Glomerular visceral epithelial cell (primary cell): ENCODE measurements around the gene RPL22.

Experiments
- DNase-seq: peaks from one replicate; pipeline ENCODE4 v3.0.0-alpha.2; 2016; ENCODE audit errors: extremely low spot score

RPL22 gene

DNA sequence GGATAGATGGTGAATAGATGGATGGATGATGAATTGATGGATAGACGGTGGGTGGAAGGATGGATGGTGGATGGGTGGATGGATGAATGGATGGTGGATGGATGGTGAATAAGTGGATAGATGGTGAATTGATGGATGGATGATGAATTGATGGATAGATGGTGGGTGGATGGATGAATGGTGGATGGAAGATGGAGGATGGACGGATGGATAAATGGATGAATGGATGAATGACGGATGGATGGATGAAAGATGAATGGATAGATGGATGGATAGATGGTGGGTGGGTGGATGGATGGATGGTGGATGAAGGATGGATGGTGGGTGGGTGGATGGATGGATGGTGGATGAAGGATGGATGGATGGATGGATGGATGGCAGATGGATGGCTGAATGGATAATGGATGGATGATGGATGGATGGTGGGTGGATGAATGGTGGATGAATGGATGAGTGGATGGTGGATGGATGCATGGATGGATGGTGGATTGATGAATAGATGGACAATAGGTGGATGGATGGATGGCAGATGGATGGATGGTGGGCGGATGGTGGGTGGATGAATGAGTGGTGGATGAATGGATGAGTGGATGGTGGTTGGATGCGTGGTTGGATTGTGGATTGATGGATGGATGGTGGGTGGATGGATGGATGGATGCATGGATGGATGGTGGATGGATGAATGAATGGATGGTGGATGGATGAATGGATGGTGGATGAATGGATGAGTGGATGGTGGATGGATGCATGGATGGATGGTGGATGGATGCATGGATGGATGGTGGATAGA is 24.6 kb downstream of the RPL22 start:
- no peak for DNase-seq

- no peak for DNase-seq
Observed at GRCh38 chr1:6172549-6172948, 26.8 kb downstream of the RPL22 start.

DNA sequence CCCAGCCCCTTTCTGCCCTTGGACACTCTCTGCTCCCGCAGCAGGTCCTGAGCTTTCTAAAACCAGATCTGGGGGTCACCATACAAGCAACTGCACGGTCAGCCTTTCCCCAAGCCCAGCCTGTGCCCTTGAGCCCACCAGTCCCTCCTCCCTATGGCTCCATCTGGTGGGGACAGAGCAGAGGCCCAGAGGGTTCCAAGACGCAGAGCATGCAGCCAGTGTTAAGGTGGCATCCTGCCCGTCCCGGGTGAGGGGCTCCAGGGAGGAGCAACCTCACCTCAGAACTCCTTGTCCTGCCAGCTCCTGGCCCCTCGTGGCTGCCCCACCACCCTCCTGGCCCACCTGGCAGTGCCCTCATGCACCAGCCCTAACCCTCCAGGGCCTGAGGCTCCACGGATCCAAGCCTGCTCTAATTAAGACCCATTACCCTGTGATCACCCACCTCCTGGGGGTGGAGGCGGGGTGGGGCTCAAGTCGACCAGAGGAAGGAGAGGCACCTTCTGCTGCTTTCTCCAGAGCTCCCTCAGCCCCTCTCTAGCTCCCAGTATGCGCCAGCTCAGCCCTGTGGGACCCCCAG is 27.8 kb downstream of the RPL22 start:
- DNase-seq = no peak

- no peak for DNase-seq
Observed at GRCh38 chr1:6170742-6171201, 28.6 kb downstream of the RPL22 start.

GRCh38 chr1:6170116-6170741 is 29.2 kb downstream of the RPL22 start:
- DNase-seq = no peak

DNA sequence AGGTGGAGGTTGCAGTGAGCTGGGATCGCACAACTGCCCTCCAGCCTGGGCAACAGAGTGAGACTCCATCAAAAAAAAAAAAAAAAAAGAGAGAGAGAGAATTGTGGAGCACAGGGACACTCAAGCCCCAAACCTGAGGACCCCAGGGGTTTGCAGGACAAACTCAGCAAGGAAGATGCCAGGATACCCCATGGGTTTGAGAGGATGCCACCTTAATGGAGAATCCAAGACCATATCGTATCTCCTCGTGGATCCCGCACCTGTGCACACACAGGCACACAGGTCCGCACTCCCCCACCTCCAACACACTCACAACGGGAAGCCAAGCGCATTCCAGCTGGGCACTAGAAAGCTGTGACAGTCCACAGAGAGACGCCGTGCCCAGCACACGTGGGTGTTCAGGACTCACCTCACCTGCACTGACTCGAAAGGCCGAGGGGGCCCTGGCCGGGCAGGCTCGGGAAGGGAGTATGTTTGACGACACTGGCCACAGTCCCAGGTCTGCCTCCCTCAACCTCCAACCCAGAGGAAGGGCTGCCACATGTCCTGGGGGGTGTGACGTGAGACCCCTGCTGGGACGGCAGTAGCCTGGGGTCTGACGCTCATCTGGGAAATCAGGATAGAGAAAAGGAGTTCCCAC is 30.3 kb downstream of the RPL22 start:
- DNase-seq = no peak

- DNase-seq = no peak
Observed at GRCh38 chr1:6167391-6168303, 31.7 kb downstream of the RPL22 start.

GRCh38 chr1:6166655-6167390 is 32.6 kb downstream of the RPL22 start:
- no peak for DNase-seq

DNA sequence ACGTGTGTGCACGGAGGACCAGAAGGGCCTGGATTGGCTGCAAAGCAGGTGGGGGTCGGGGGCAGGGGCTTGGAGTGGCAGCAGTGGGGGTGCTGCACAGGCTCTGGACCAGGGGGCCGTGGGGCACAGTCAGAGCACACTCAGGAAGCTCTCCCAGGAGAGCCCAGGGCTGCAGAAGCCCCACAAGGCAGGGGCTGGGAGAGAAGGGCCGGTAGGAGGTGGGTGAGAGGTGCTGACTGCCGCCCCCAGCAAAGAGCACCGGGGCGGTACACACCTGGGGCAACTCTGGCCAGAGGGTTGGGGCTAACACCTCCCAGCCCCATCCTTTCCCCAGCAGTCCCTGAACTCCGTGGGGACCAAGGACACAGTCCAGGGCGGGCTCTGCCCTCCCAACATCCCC is 33.2 kb downstream of the RPL22 start:
- no peak for DNase-seq

DNA sequence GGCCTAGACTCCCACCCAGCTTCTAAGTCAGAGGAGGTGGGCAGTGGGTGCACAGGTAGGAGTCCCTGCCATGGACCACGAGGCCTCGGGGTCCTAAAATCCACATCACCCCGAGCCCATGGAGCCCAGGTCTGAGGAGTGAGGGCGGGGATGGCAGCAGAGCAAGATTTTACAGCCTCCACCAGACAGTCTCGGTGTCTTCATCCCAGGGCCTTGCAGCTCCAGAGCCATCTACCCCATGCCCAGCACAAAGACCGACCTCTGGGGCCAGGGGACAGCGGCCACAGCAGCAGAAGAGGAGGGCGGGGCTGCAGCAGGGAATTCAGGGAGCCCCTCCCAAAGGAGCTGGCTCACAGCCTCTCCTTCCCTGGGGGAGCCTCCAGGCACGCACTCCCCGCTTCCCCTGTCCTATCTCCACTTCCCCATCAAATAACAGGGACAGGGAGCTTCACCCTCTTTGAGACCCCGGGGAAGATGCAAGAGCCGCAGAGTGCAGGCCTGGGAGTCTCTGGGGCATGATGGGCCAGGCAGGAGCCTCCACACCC is 33.9 kb downstream of the RPL22 start:
- DNase-seq = no peak

GRCh38 chr1:6165027-6165426 is 34.4 kb downstream of the RPL22 start:
- DNase-seq = no peak

- no peak for DNase-seq
Observed at GRCh38 chr1:6163973-6164617, 35.3 kb downstream of the RPL22 start.

GRCh38 chr1:6163191-6163972 is 36.0 kb downstream of the RPL22 start:
- no peak for DNase-seq

DNA sequence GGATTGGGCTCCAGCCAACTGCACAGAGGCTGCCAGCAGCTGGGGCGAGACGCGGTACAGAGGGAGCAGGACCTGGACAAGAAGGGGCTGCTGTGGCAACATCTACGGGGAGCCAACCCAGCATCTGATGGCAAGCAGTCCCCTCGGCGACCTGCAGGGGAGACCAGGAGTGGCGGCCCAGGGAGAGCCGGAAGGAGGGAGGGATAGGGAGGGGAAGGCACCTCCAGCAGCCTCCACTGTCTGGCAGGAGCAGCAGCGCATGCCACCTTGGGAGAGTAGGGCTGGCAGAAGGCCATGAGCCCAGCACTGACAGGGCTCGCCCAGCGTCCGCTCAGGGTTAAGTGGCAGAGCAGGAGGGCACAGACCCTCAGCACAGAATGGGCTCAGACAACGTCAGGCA is 36.6 kb downstream of the RPL22 start:
- no peak for DNase-seq

DNA sequence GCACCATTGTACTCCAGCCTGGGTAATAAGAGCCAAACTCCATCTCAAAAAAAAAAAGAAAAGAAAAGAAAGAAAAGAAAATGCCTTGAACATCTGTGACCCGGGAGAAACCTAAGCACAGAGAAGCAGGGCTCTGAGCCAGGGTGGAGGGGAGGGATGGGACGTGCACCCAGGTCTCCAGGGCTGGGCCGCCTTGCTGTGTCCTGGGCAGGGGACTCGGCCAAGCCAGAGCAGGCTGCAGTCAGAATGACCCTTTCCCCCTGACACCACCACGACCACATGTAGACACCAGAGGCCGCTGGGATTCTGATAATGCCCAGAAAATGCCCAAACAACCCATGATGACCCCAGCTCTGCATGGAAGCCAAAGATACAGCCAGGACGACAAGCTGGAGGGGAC is 37.1 kb downstream of the RPL22 start:
- no peak for DNase-seq

GRCh38 chr1:6158181-6158580 is 41.2 kb downstream of the RPL22 start:
- no peak for DNase-seq

DNA sequence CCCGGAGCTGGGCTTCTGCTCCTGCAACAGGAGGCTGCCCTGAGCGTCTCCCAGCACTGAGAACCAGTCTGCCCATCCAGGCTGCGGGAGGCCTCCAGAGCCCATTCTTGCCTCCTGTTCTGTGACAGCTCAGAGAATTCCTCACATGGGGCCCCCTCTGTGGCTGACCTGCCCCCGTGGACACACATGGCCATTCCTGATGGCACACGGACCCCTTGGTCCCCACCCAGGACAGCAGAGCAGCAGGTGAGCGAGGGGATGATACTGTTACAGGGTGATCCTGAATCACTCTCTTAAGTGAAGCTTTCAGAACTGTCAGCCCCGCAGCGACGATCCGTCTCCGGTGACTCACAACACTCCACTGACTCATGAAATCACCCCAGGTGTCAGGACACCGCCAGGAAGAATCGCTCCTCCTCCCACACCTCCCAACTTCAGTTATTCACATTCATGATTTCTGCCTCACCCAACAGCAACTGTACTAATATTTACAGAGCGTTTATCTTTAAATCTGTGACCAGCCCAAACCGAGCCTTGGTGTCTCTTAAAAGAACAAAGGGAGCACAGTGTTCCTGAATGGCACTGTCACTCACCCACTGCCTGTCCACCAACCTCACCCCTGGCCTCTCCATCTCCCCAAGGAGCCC is 41.7 kb downstream of the RPL22 start:
- peak; percentile 81 for DNase-seq

DNA sequence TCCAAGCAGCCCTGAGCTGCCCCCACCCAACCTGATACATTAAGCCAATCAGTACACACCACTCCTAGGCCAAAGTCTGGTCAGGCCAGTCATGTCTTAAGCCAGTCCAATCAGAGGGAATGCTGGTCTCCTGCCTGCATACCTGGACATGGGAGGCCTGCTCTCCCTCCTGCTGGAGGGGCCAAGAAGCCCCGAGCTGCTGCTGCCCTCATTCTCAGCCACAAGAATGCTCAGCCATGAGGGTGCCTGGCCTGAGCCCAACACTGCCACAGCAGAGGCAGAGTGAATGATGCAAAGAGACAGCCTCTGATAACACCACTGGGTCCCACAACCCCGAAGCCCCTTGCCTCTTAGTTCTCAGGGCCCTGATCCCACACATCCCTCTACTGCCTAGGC is 42.3 kb downstream of the RPL22 start:
- peak; percentile 57 for DNase-seq
